Measurements from ENCODE around the gene NT5C2.

The NT5C2 gene

DNA sequence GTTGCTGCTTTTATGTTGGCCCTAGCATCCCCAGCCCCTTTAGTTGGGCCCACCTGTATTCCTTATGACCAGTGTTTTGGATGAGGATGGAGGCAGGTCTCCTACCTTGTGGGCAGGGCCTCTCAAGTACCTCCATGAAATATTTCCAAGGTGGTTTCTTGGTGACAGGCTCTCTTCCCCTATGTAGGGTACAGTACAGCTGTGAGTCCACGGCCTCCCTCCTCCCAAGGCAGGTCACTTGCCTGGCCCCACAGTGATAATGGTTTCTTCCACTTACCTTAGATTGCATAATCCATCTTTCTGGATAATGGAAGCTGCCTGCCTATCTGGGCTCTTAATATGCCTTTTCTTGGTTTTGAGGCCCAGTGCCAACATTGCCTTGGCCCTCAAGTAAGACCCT lies 110.4 kb downstream of the NT5C2 start:
- Histone ChIP-seq H3K9me3 (ENCODE audit: control insufficient read depth, low read length) (no peaks in the 10 kb centered on the region), H3K4me3 (ENCODE audit: low read depth, low read length) (no peak overlapping the region), H2AFZ (no peak overlapping the region), H3K79me2 (no peaks in the 10 kb centered on the region), H3K27me3 (ENCODE audit: control insufficient read depth, insufficient read depth, low read length) (no peaks in the 10 kb centered on the region), H3K4me2 (ENCODE audit: low read length) (no peak overlapping the region), H3K9ac (no peak overlapping the region), H3K36me3 (ENCODE audit: control insufficient read depth, insufficient read depth, low read length) (no peaks in the 10 kb centered on the region), H3K4me1 (no peaks in the 10 kb centered on the region), H3K27ac (no peak overlapping the region)
- TF ChIP-seq, protein P1, sequence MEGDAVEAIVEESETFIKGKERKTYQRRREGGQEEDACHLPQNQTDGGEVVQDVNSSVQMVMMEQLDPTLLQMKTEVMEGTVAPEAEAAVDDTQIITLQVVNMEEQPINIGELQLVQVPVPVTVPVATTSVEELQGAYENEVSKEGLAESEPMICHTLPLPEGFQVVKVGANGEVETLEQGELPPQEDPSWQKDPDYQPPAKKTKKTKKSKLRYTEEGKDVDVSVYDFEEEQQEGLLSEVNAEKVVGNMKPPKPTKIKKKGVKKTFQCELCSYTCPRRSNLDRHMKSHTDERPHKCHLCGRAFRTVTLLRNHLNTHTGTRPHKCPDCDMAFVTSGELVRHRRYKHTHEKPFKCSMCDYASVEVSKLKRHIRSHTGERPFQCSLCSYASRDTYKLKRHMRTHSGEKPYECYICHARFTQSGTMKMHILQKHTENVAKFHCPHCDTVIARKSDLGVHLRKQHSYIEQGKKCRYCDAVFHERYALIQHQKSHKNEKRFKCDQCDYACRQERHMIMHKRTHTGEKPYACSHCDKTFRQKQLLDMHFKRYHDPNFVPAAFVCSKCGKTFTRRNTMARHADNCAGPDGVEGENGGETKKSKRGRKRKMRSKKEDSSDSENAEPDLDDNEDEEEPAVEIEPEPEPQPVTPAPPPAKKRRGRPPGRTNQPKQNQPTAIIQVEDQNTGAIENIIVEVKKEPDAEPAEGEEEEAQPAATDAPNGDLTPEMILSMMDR (IDR thresholded peaks at IDR 0.05), result no peak

DNA sequence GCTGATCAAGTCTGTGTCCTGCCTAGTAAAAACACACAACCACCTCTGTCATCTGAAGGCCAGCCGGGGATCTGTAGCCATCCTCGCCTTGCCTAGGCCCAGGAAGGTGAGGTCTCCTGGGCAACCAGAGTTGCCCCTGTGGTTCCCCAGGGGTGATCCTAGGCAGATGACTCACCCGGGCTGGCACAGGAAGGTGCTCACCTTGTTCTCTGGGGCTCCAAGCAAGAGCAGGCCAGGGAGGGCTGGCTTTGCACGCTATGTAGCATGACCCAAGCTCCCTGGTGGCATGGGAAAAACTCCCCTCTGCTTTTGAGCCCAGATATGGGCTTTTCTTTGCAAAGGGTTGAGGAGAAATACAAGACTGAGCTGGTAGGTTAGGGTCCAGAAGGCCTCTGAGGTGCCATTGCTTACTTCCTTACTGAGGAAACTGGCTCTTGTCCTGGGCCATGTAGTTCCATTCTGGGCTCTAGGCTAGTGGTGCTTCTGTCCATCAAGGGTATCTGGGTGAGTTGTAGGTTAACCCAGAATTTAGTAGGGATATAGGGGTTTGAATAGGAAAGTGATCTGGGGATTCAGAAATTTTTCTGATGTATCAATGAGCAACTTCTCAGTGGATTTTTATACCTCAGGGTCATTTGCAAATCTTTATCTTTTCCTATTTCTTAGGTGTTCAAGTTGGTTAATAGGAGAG lies 112.0 kb downstream of the NT5C2 start:
- no peak overlapping the region for H3K9ac ChIP-seq
- no peak overlapping the region for H3K27ac ChIP-seq
- no peaks in the 10 kb centered on the region for H3K79me2 ChIP-seq
- no peaks in the 10 kb centered on the region for H3K36me3 ChIP-seq (ENCODE audit: control insufficient read depth, insufficient read depth, low read length)
- H3K9me3 ChIP-seq (ENCODE audit: control insufficient read depth, low read length), result no peaks in the 10 kb centered on the region
- no peak overlapping the region for H3K4me3 ChIP-seq (ENCODE audit: low read depth, low read length)
- TF ChIP-seq, protein P1 (IDR thresholded peaks at IDR 0.05), result no peak
- H3K27me3 ChIP-seq (ENCODE audit: control insufficient read depth, insufficient read depth, low read length), result no peaks in the 10 kb centered on the region
- no peak overlapping the region for H2AFZ ChIP-seq
- H3K4me2 ChIP-seq (ENCODE audit: low read length), result no peak overlapping the region
- no peaks in the 10 kb centered on the region for H3K4me1 ChIP-seq

DNA sequence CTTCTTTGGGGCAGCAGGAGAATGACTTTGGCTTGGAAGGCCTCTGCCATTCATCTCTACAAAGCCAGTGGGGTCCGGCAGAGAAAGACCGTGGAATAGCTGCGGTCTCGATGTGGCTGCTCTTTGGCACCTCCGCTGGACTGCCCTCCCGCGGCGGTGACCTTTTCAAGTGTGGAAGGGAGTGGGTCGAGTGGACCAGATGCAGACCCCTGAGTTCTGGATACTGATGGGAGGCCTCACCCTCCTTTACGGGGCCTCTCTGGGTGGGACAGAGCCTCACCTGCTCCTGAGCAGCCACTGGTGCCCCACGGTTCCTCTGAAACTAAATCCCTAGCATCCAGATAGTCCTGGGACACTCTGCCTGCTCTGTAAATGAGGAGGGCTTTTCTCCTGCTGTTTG lies 113.1 kb downstream of the NT5C2 start:
- Histone ChIP-seq H2AFZ (no peak overlapping the region), H3K36me3 (ENCODE audit: control insufficient read depth, insufficient read depth, low read length) (no peaks in the 10 kb centered on the region), H3K27me3 (ENCODE audit: control insufficient read depth, insufficient read depth, low read length) (no peaks in the 10 kb centered on the region), H3K4me1 (no peaks in the 10 kb centered on the region), H3K4me2 (ENCODE audit: low read length) (no peak overlapping the region), H3K27ac (no peak overlapping the region), H3K9ac (no peak overlapping the region), H3K9me3 (ENCODE audit: control insufficient read depth, low read length) (no peaks in the 10 kb centered on the region), H3K79me2 (no peaks in the 10 kb centered on the region), H3K4me3 (ENCODE audit: low read depth, low read length) (no peak overlapping the region)
- TF ChIP-seq, protein P1 (IDR thresholded peaks at IDR 0.05), result no peak

DNA sequence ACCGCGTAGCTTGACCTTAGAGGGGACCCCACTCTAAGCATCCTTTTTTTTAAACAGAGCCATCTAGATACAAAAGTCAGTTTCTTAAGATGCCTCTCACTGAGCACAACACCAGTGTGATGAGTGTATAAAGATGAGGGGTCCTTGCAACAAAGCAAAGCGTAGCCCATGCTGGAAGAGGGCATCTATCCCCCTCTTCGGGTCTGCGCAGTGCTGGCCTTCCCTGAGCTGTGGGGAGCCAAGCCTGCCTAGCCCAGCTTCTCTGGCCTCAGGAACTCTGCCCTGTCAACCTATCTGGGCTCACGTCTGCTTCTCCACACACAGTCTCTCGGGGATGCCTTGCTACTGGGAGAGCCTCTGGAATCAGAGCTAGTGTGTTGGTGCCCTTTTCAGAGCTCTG lies 114.0 kb downstream of the NT5C2 start:
- TF ChIP-seq, protein P1 (IDR thresholded peaks at IDR 0.05), result no peak
- Histone ChIP-seq H3K4me3 (ENCODE audit: low read depth, low read length) (no peak overlapping the region), H3K27ac (no peak overlapping the region)

DNA sequence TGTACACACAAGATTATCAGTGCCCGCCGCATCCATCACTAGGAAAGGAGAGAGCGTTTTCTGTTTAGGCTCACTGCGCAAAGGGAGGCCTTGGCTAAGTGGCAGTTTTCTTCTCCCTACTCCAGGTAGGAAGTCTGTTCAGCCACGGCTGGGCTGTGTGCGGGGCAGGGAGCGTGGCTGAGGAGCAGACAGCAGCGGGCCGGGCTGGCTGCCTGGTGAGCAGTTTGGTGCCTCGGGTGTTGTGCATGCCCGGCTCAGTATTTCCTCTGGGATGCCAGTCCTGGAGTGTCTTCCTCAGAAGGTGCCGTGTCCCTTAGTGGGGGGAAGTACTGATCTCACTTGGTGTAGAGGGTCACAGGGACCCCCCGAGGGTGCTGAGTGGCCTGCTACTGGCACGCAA lies 114.4 kb downstream of the NT5C2 start:
- H3K9me3 ChIP-seq (ENCODE audit: control insufficient read depth, low read length), result no peaks in the 10 kb centered on the region
- no peak overlapping the region for H2AFZ ChIP-seq
- no peaks in the 10 kb centered on the region for H3K27me3 ChIP-seq (ENCODE audit: control insufficient read depth, insufficient read depth, low read length)
- H3K4me3 ChIP-seq (ENCODE audit: low read depth, low read length), result no peak overlapping the region
- no peak overlapping the region for H3K9ac ChIP-seq
- TF ChIP-seq, protein P1 (IDR thresholded peaks at IDR 0.05), result no peak
- H3K79me2 ChIP-seq, result no peaks in the 10 kb centered on the region
- no peaks in the 10 kb centered on the region for H3K36me3 ChIP-seq (ENCODE audit: control insufficient read depth, insufficient read depth, low read length)
- H3K4me1 ChIP-seq, result no peaks in the 10 kb centered on the region
- no peak overlapping the region for H3K4me2 ChIP-seq (ENCODE audit: low read length)
- no peak overlapping the region for H3K27ac ChIP-seq

More for the DNA sequence above, 114.0 kb downstream of the NT5C2 start:
- H3K4me2 ChIP-seq (ENCODE audit: low read length), result no peak overlapping the region
- no peak overlapping the region for H2AFZ ChIP-seq
- no peaks in the 10 kb centered on the region for H3K79me2 ChIP-seq
- H3K9ac ChIP-seq, result no peak overlapping the region
- H3K36me3 ChIP-seq (ENCODE audit: control insufficient read depth, insufficient read depth, low read length), result no peaks in the 10 kb centered on the region
- no peaks in the 10 kb centered on the region for H3K9me3 ChIP-seq (ENCODE audit: control insufficient read depth, low read length)
- no peaks in the 10 kb centered on the region for H3K4me1 ChIP-seq
- no peaks in the 10 kb centered on the region for H3K27me3 ChIP-seq (ENCODE audit: control insufficient read depth, insufficient read depth, low read length)

All from parathyroid adenoma (tissue), 2 donors.